ENCODE measurements around the gene FTCDNL1. TPM values are rescaled to one million over a fixed set of nuclear protein-coding genes. Genes with fewer than 3 reads are reported as not detected.

The FTCDNL1 gene
- total RNA-seq, 4 donors from 2014 or later: 7.9 to 21.9 (median 16.3) TPM

DNA sequence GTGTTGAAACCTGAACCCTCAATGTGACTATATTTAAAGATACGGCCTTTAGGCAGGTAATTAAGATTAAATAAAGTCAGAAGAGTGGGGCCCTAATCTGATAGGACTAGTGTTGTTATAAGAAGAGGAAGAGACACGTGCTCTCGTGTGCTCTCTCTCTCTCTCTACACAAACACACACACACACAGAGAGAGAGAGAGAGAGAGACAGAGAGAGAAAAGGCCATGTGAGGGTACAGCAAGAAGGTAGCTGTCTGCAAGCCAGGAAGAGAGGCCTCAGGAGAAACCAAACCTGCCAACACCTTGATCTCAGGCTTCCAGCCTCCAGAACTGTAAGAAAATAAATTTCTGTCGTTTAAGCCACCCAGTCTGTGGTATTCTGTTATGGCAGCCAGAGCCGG lies 106.7 kb downstream of the FTCDNL1 start:
- ATAC-seq (no peak), DNase-seq (no peak)
- TF ChIP-seq, protein P1, sequence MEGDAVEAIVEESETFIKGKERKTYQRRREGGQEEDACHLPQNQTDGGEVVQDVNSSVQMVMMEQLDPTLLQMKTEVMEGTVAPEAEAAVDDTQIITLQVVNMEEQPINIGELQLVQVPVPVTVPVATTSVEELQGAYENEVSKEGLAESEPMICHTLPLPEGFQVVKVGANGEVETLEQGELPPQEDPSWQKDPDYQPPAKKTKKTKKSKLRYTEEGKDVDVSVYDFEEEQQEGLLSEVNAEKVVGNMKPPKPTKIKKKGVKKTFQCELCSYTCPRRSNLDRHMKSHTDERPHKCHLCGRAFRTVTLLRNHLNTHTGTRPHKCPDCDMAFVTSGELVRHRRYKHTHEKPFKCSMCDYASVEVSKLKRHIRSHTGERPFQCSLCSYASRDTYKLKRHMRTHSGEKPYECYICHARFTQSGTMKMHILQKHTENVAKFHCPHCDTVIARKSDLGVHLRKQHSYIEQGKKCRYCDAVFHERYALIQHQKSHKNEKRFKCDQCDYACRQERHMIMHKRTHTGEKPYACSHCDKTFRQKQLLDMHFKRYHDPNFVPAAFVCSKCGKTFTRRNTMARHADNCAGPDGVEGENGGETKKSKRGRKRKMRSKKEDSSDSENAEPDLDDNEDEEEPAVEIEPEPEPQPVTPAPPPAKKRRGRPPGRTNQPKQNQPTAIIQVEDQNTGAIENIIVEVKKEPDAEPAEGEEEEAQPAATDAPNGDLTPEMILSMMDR (IDR thresholded peaks at IDR 0.05 in 4 of 5, conservative IDR thresholded peaks at IDR 0.05 in 1 of 5): no peak
- TF ChIP-seq POLR2A (IDR thresholded peaks at IDR 0.05): no peak
- intact Hi-C loops (cut with DNase I; ENCODE audit: low total_unique reads) (no loop called here), in situ Hi-C loops (cut with MboI; ENCODE audit: low sequenced_read_pairs in 4 of 4) (loop anchor here (10.0 to 25.0 kb wide), 2 partner anchors 1429 to 1432 kb away; no protein-coding TSS in a partner anchor)
- Histone ChIP-seq H3K4me3 (no peak overlapping the region), H3K4me1 (no peaks in the 10 kb centered on the region), H3K27ac (no peak overlapping the region), H3K9me3 (no peaks in the 10 kb centered on the region), H3K36me3 (no peaks in the 10 kb centered on the region), H3K27me3 (no peaks in the 10 kb centered on the region)

DNA sequence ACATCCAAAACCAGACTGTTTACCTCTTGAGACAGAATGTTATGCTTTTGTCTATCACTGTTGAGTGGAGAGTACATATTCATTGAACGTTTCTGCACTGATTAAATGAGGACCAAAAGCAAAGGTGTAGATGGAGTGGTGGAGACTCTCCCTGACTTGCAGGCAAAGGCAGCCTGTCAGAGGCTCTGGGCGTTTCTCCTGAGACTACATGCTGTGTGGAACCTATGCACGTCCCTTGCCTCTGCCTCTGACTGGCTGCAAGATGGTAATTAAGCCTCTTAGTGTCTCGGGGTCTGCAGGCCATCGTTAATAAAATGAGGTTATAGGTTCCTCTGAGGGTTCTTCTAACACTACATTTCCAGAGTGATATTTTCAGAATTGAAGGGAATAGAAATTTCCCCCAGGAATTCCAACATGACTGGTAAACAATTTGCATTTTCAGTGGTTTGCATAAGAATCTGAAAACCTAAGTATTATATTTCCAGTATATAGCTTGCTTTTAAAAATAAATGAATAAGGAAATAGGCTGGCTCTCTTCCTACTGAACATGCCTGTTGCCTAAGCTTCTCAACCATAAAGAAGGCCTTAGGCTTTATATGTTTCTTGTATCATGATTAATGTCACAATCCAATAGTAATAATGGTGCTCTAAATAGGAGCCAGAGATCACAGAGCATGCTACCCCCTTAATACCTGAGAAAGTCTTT lies 107.4 kb downstream of the FTCDNL1 start:
- H3K27ac ChIP-seq: no peak overlapping the region
- H3K27me3 ChIP-seq: no peaks in the 10 kb centered on the region
- no peak for ATAC-seq
- no peaks in the 10 kb centered on the region for H3K4me1 ChIP-seq
- no peak overlapping the region for H3K4me3 ChIP-seq
- no peak for TF ChIP-seq POLR2A (IDR thresholded peaks at IDR 0.05)
- TF ChIP-seq, protein P1 (IDR thresholded peaks at IDR 0.05 in 4 of 5, conservative IDR thresholded peaks at IDR 0.05 in 1 of 5): no peak
- intact Hi-C loops (cut with DNase I; ENCODE audit: low total_unique reads) (no loop called here), in situ Hi-C loops (cut with MboI; ENCODE audit: low sequenced_read_pairs in 4 of 4) (loop anchor here (10.0 to 25.0 kb wide), 2 partner anchors 1429 to 1431 kb away; no protein-coding TSS in a partner anchor)
- H3K9me3 ChIP-seq: no peaks in the 10 kb centered on the region
- DNase-seq: no peak
- H3K36me3 ChIP-seq: no peaks in the 10 kb centered on the region

GRCh38 chr2:199742884-199743283 lies 108.1 kb downstream of the FTCDNL1 start:
- no peak overlapping the region for H3K4me3 ChIP-seq
- ATAC-seq (no peak), DNase-seq (no peak)
- TF ChIP-seq, protein P1 (IDR thresholded peaks at IDR 0.05 in 4 of 5, conservative IDR thresholded peaks at IDR 0.05 in 1 of 5): no peak
- TF ChIP-seq POLR2A (IDR thresholded peaks at IDR 0.05): no peak
- H3K27ac ChIP-seq: no peak overlapping the region
- H3K27me3 ChIP-seq: no peaks in the 10 kb centered on the region
- H3K4me1 ChIP-seq: no peaks in the 10 kb centered on the region
- no peaks in the 10 kb centered on the region for H3K9me3 ChIP-seq
- no peaks in the 10 kb centered on the region for H3K36me3 ChIP-seq
- in situ Hi-C loops (cut with MboI; ENCODE audit: low sequenced_read_pairs in 4 of 4): loop anchor here (10.0 to 25.0 kb wide), 2 partner anchors 1428 to 1431 kb away; no protein-coding TSS in a partner anchor
- intact Hi-C loops (cut with DNase I; ENCODE audit: low total_unique reads): no loop called here

DNA sequence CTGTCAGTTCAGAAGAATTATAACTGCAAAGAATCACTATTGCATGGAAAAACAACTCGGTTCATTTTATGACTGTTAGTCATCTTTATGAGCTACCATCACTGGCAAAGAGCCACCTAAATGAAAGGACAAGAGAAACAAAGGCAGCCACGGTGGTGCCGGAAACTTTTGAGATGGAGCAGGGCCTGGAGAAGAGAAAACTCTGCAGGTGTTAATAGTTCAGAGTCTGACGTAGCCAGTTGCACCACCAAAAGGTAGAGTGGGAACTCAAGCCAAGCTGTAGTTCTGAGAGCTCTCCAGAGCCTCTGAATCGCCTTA lies 110.9 kb downstream of the FTCDNL1 start:
- Histone ChIP-seq H3K4me3 (peak overlapping the region in 1 of 4 donors; percentile 3), H3K27me3 (no peaks in the 10 kb centered on the region), H3K27ac (no peak overlapping the region), H3K36me3 (no peaks in the 10 kb centered on the region), H3K4me1 (no peaks in the 10 kb centered on the region), H3K9me3 (no peaks in the 10 kb centered on the region)
- no peak for TF ChIP-seq POLR2A (IDR thresholded peaks at IDR 0.05)
- TF ChIP-seq, protein P1 (IDR thresholded peaks at IDR 0.05 in 4 of 5, conservative IDR thresholded peaks at IDR 0.05 in 1 of 5): no peak
- ATAC-seq (no peak), DNase-seq (no peak)
- in situ Hi-C loops (cut with MboI; ENCODE audit: low sequenced_read_pairs in 4 of 4) (loop anchor here (10.0 to 25.0 kb wide), 2 partner anchors 1425 to 1428 kb away; no protein-coding TSS in a partner anchor), intact Hi-C loops (cut with DNase I; ENCODE audit: low total_unique reads) (no loop called here)
